ENCODE measurements around the gene NDUFA5.
"Not testable (repeated sequence)": the region's sequence is repeated elsewhere in the genome, so short reads cannot be mapped to it uniquely, and the experiment has no call there.

NDUFA5 gene

GRCh38 chr7:123537026-123537642, 20.5 kb downstream of the NDUFA5 start:
- TF ChIP-seq ZNF274 (IDR thresholded peaks at IDR 0.05; ENCODE audit: low read depth, low read length) = no peak
- H3K4me3 ChIP-seq (ENCODE audit: low read length) = no peak overlapping the region

- peak overlapping the region; percentile 40 for H3K4me3 ChIP-seq (ENCODE audit: low read length)
- no peak for TF ChIP-seq ZNF274 (IDR thresholded peaks at IDR 0.05; ENCODE audit: low read depth, low read length)
Measured at GRCh38 chr7:123535517-123535916, 22.1 kb downstream of the NDUFA5 start.

- no peak for TF ChIP-seq ZNF274 (IDR thresholded peaks at IDR 0.05; ENCODE audit: low read depth, low read length)
- peak within 1 kb of the TSS; percentile 69 for H3K4me3 ChIP-seq (ENCODE audit: low read length)
Measured at GRCh38 chr7:123534383-123535260, 23.0 kb downstream of the NDUFA5 start, which contains the start of gene IQUB. TSS of gene IQUB (minus strand) at chr7:123534595. CDS start at chr7:123512340, 22,255 bp downstream.

GRCh38 chr7:123533929-123534382, 23.7 kb downstream of the NDUFA5 start:
- TF ChIP-seq ZNF274 (IDR thresholded peaks at IDR 0.05; ENCODE audit: low read depth, low read length) = no peak
- H3K4me3 ChIP-seq (ENCODE audit: low read length) = peak overlapping the region; percentile 58

GRCh38 chr7:123533553-123533917, 24.1 kb downstream of the NDUFA5 start:
- H3K4me3 ChIP-seq (ENCODE audit: low read length) = no peak overlapping the region
- no peak for TF ChIP-seq ZNF274 (IDR thresholded peaks at IDR 0.05; ENCODE audit: low read depth, low read length)

GRCh38 chr7:123532788-123533552, 24.6 kb downstream of the NDUFA5 start:
- peak overlapping the region; percentile 56; the same call in 1 of the 2 replicates for H3K4me3 ChIP-seq (ENCODE audit: low read length)

GRCh38 chr7:123532343-123532742, 25.3 kb downstream of the NDUFA5 start:
- H3K4me3 ChIP-seq (ENCODE audit: low read length) = peak overlapping the region; percentile 48; the same call in 1 of the 2 replicates

- H3K4me3 ChIP-seq (ENCODE audit: low read length) = not testable (repeated sequence)
Measured at GRCh38 chr7:123530035-123530591, 27.5 kb downstream of the NDUFA5 start.

- TF ChIP-seq ZNF274 (IDR thresholded peaks at IDR 0.05; ENCODE audit: low read depth, low read length) = no peak
- H3K4me3 ChIP-seq (ENCODE audit: low read length) = no peak overlapping the region
Measured at GRCh38 chr7:123528265-123528664, 29.4 kb downstream of the NDUFA5 start.

- not testable (repeated sequence) for H3K4me3 ChIP-seq (ENCODE audit: low read length)
Measured at GRCh38 chr7:123527712-123528225, 29.8 kb downstream of the NDUFA5 start.

- not testable (repeated sequence) for H3K4me3 ChIP-seq (ENCODE audit: low read length)
Measured at GRCh38 chr7:123526533-123526932, 31.1 kb downstream of the NDUFA5 start.

GRCh38 chr7:123522066-123522465, 35.6 kb downstream of the NDUFA5 start:
- no peak overlapping the region for H3K4me3 ChIP-seq (ENCODE audit: low read length)
- no peak for TF ChIP-seq ZNF274 (IDR thresholded peaks at IDR 0.05; ENCODE audit: low read depth, low read length)

GRCh38 chr7:123505221-123505620, 52.4 kb downstream of the NDUFA5 start:
- no peak overlapping the region for H3K4me3 ChIP-seq (ENCODE audit: low read length)
- no peak for TF ChIP-seq ZNF274 (IDR thresholded peaks at IDR 0.05; ENCODE audit: low read depth, low read length)

- H3K4me3 ChIP-seq (ENCODE audit: low read length) = no peak overlapping the region
- no peak for TF ChIP-seq ZNF274 (IDR thresholded peaks at IDR 0.05; ENCODE audit: low read depth, low read length)
Measured at GRCh38 chr7:123502201-123502600, 55.4 kb downstream of the NDUFA5 start.
